Endothelial cell of umbilical vein (primary cell): Measurements from ENCODE around the gene NKD2. TPM values are rescaled to one million over a fixed set of nuclear protein-coding genes. Genes with fewer than 3 reads are reported as not detected.

Experiments
- BruUV-seq: library from RNA; stranded (reverse); fragments of 400-500 nt; replicated peaks from 2 replicates; lab custom pipeline; 2021; lab: Mats Ljungman, UMichigan
- CTCF ChIA-PET: fragments of 300-600, 350-600 bp; sonication (Branson Sonifier 250); formaldehyde crosslinking; loops from one replicate; lab custom pipeline; 2021; ENCODE audit warnings: antibody characterized with exemption, inconsistent platforms; lab: Charles Lee
- POLR2A ChIA-PET: fragments of 300-600, 350-600 bp; sonication (Branson Sonifier 250); formaldehyde crosslinking; loops from one replicate; lab custom pipeline; 2021; ENCODE audit warnings: antibody characterized with exemption, inconsistent platforms; lab: Charles Lee
- DNase-seq: peaks from one replicate; pipeline ENCODE4 v3.0.0-alpha.2; 2011; ENCODE audit warnings: low read depth, low spot score
- FAIRE-seq: peaks from 2 replicates; lab custom pipeline; 2011; peaks lifted over from hg19 to GRCh38; lab: Jason Lieb, UNC
- H2AFZ ChIP-seq: 2 replicates; pipeline ENCODE4 v1.6.0; 2012; ENCODE audit warnings: low read depth, low read length, control low read depth, inconsistent platforms
- H3K27ac ChIP-seq: 2 replicates; pipeline ENCODE4 v1.5.1; 2011; ENCODE audit warnings: low read depth, mild to moderate bottlenecking, control low read depth, low read length, moderate library complexity; ENCODE audit not compliant: insufficient read depth
- H3K27me3 ChIP-seq, 2 experiments: 2 replicates each; pipeline versions ENCODE4 v1.6.0 to v1.6.1; 2011; ENCODE audit warnings: low read length in 2 of 2, mixed read lengths in 1 of 2; ENCODE audit not compliant: control insufficient read depth in 2 of 2, insufficient read depth in 2 of 2
- H3K36me3 ChIP-seq, 2 experiments: 2 replicates in 1 of 2; 3 replicates in 1 of 2; pipeline ENCODE4 v1.5.1; 2011; ENCODE audit warnings: low read length in 2 of 2, mild to moderate bottlenecking in 1 of 2, moderate library complexity in 1 of 2; ENCODE audit not compliant: control insufficient read depth in 2 of 2, insufficient read depth in 2 of 2; ENCODE audit errors: extremely low read depth in 1 of 2
- H3K4me1 ChIP-seq: 3 replicates; pipeline ENCODE4 v1.5.1; 2011; ENCODE audit warnings: mild to moderate bottlenecking, low read length; ENCODE audit not compliant: control insufficient read depth, insufficient read depth; ENCODE audit errors: extremely low read depth
- H3K4me2 ChIP-seq: 2 replicates; pipeline ENCODE4 v1.6.1; 2011; ENCODE audit warnings: low read length, control low read depth, mixed read lengths; ENCODE audit not compliant: insufficient read depth
- H3K4me3 ChIP-seq, 3 experiments: fragments of 200-600 bp in 1 of 3; sonication (generic), shearing (Covaris generic) in 1 of 3; replicated peaks in 1 of 3; 2 replicates each; pipeline ENCODE4 v1.5.1; 2011 to 2016; ENCODE audit warnings: control low read depth in 3 of 3, low read length in 3 of 3, mild to moderate bottlenecking in 2 of 3, inconsistent platforms in 1 of 3, low read depth in 1 of 3, moderate library complexity in 1 of 3; ENCODE audit not compliant: insufficient read depth in 1 of 3
- H3K79me2 ChIP-seq: 2 replicates; pipeline ENCODE4 v1.6.0; 2012; ENCODE audit warnings: low read length, inconsistent platforms; ENCODE audit not compliant: control insufficient read depth, insufficient read depth
- H3K9ac ChIP-seq: replicated peaks from 2 replicates; pipeline ENCODE3; 2011; ENCODE audit warnings: low read length, control low read depth; ENCODE audit not compliant: insufficient read depth; ENCODE audit errors: extremely low read depth
- H3K9me1 ChIP-seq: replicated peaks from 3 replicates; pipeline ENCODE4 v1.6.0; 2011; ENCODE audit warnings: mild to moderate bottlenecking, low read length; ENCODE audit not compliant: control insufficient read depth, insufficient read depth; ENCODE audit errors: extremely low read depth
- H3K9me3 ChIP-seq: replicated peaks from 2 replicates; pipeline ENCODE4 v1.5.1; 2012; ENCODE audit warnings: low read length, inconsistent platforms; ENCODE audit not compliant: control insufficient read depth, insufficient read depth
- H4K20me1 ChIP-seq: replicated peaks from 2 replicates; pipeline ENCODE3; 2011; ENCODE audit warnings: mild to moderate bottlenecking, low read length; ENCODE audit not compliant: control insufficient read depth, insufficient read depth; ENCODE audit errors: extremely low read depth
- CTCF ChIP-seq, 2 donors: IDR thresholded peaks; 1 replicate in 1 of 2; 2 replicates in 1 of 2; pipeline ENCODE4 v1.5.1; 2011; ENCODE audit warnings: low read length in 2 of 2, mild to moderate bottlenecking in 2 of 2, moderate library complexity in 2 of 2, control low read depth in 1 of 2, inconsistent platforms in 1 of 2, low read depth in 1 of 2; ENCODE audit not compliant: insufficient read depth in 1 of 2; ENCODE audit errors: extremely low read depth in 1 of 2
- EZH2 ChIP-seq: IDR thresholded peaks from 2 replicates; pipeline ENCODE4 v1.6.1; 2012; ENCODE audit warnings: borderline replicate concordance, low read depth, mild to moderate bottlenecking, moderate library complexity, low read length, inconsistent platforms; ENCODE audit not compliant: severe bottlenecking
- FOS ChIP-seq: IDR thresholded peaks from 2 replicates; pipeline ENCODE4 v1.6.1; 2011; ENCODE audit warnings: mild to moderate bottlenecking, low read length, moderate library complexity, borderline replicate concordance; ENCODE audit not compliant: insufficient read depth
- GATA2 ChIP-seq: IDR thresholded peaks from 2 replicates; pipeline ENCODE4 v1.7.0; 2011; ENCODE audit warnings: low read depth, mild to moderate bottlenecking, moderate library complexity, mixed read lengths, low read length; ENCODE audit not compliant: insufficient read length, insufficient read depth
- JUN ChIP-seq: IDR thresholded peaks from 2 replicates; pipeline ENCODE4 v1.6.1; 2011; ENCODE audit warnings: borderline replicate concordance, low read depth; ENCODE audit not compliant: insufficient read length, insufficient read depth
- MAX ChIP-seq: IDR thresholded peaks from 2 replicates; pipeline ENCODE4 v1.6.1; 2011; ENCODE audit not compliant: insufficient read depth, insufficient read length
- POLR2A ChIP-seq: IDR thresholded peaks from 2 replicates; pipeline ENCODE4 v1.6.1; 2012; ENCODE audit warnings: low read depth, mild to moderate bottlenecking, control low read depth, low read length
- POLR2AphosphoS5 ChIP-seq: IDR thresholded peaks from 2 replicates; pipeline ENCODE4 v1.6.1; 2012; ENCODE audit warnings: low read depth, mild to moderate bottlenecking, control low read depth, low read length, moderate library complexity; ENCODE audit not compliant: insufficient read depth
- dilution Hi-C: fragments of 300-500 bp; cut with MboI; formaldehyde crosslinking; loops from one replicate; pipeline ENCODE4 v1.15.0; 2019; ENCODE audit warnings: low sequenced_read_pairs; ENCODE audit not compliant: extremely low pct_ligation_motif_present
- intact Hi-C: fragments of 100-400 bp; cut with micrococcal nuclease; formaldehyde crosslinking; loops from one replicate; pipeline ENCODE4 v1.10.0; 2022
- polyA plus RNA-seq, 4 experiments: library from polyadenylated mRNA; depleted of rRNA in 3 of 4; stranded (reverse) in 3 of 4; unstranded in 1 of 4; fragments of >200 nt; gene quantifications; 2 replicates each; pipeline versions ENCODE4 v1.2.1 to v1.2.3, GENCODE V29; 2011 to 2012; ENCODE audit warnings: missing spikeins in 1 of 4
- total RNA-seq: library from RNA; stranded (reverse); gene quantifications from 2 replicates; pipeline ENCODE4 v1.2.3, GENCODE V29; 2021

Gene NKD2
- total and polyA plus RNA-seq, 2 donors (not counting 3 experiments of a cell fraction or from before 2014, with no cell fraction given), result 0.08 TPM; not detected in 1

GRCh38 chr5:1033178-1033577 is 24.6 kb downstream of the NKD2 start:
- Histone ChIP-seq H3K4me3 (no peak overlapping the region), H3K27me3 (no peaks in the 10 kb centered on the region), H3K4me2 (no peak overlapping the region), H3K9me1 (no peaks in the 10 kb centered on the region), H3K27ac (no peak overlapping the region), H2AFZ (no peak overlapping the region), H3K9me3 (no peaks in the 10 kb centered on the region), H4K20me1 (no peaks in the 10 kb centered on the region), H3K9ac (no peak overlapping the region), H3K4me1 (no peaks in the 10 kb centered on the region), H3K36me3 (no peaks in the 10 kb centered on the region), H3K79me2 (no peaks in the 10 kb centered on the region)
- intact Hi-C loops (no loop called here), dilution Hi-C loops (no loop called here)
- FAIRE-seq (no peak), DNase-seq (no peak)
- BruUV-seq, result no TSS peak
- ChIA-PET POLR2A (no interaction called here), CTCF (no interaction called here)
- no peak for TF ChIP-seq MAX
- no peak for TF ChIP-seq POLR2AphosphoS5
- TF ChIP-seq EZH2, result no peak
- no peak for TF ChIP-seq CTCF (IDR thresholded peaks at IDR 0.05; ENCODE audit: extremely low read depth in 1 of 2, insufficient read depth in 1 of 2, low read depth in 1 of 2, low read length in 2 of 2)
- no peak for TF ChIP-seq FOS
- no peak for TF ChIP-seq POLR2A
- TF ChIP-seq JUN, result no peak
- TF ChIP-seq GATA2, result no peak
